PC-9 (cell line): Measurements from ENCODE around the gene ATP11B.

Source experiments
- EZH2 ChIP-seq: fragments of 200-600 bp; sonication (generic); IDR thresholded peaks from 2 replicates; pipeline ENCODE4 v1.8.0; 2017; ENCODE audit warnings: antibody characterized with exemption, low read depth
- TF ChIP-seq, protein P1 (sequence below): fragments of 200-600 bp; sonication (generic); conservative IDR thresholded peaks from 2 replicates; pipeline ENCODE4 v1.6.1; 2017; ENCODE audit warnings: mixed run types, antibody characterized with exemption, mild to moderate bottlenecking, moderate library complexity

DNA sequence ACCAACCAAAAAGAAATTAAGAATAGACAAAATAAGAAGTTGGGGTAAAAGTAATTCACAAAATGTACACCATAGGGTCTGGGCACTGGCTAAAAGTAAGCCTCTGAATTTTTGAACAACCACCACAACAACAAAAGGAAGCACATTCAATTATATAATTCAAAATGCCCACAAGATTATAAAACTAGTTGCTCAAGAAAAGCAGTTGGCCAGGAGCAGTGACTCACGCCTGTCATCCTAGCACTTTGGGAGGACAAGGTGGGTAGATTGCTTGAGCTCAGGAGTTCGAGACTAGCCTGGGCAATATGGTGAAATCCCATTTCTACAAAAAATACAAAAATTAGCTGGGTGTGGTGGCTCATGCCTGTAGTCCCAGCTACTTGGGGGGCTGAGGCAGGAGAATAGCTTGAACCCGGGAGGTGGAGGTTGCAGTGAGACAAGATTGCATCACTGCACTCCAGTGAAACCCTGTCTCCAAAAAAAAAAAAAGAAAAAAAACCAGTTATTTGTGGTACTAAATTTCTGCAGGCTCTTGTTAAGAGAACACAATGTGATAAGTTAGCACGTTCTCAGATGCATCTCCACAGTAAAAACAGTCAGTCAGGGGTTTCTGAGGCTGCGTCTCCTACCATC lies 6.6 kb upstream of the ATP11B start:
- TF ChIP-seq, protein P1, sequence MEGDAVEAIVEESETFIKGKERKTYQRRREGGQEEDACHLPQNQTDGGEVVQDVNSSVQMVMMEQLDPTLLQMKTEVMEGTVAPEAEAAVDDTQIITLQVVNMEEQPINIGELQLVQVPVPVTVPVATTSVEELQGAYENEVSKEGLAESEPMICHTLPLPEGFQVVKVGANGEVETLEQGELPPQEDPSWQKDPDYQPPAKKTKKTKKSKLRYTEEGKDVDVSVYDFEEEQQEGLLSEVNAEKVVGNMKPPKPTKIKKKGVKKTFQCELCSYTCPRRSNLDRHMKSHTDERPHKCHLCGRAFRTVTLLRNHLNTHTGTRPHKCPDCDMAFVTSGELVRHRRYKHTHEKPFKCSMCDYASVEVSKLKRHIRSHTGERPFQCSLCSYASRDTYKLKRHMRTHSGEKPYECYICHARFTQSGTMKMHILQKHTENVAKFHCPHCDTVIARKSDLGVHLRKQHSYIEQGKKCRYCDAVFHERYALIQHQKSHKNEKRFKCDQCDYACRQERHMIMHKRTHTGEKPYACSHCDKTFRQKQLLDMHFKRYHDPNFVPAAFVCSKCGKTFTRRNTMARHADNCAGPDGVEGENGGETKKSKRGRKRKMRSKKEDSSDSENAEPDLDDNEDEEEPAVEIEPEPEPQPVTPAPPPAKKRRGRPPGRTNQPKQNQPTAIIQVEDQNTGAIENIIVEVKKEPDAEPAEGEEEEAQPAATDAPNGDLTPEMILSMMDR = no peak
- TF ChIP-seq EZH2 = no peak
